Activated CD4-positive, CD25-positive, alpha-beta regulatory T cell (primary cell): ENCODE measurements around the gene S100A4.
"Not testable (repeated sequence)": the region's sequence is repeated elsewhere in the genome, so short reads cannot be mapped to it uniquely, and the experiment has no call there.

ENCODE experiments used
- DNase-seq, 4 experiments: peaks; one replicate each; lab custom pipeline; 2025; lab: John Stamatoyannopoulos, UW

S100A4 gene

GRCh38 chr1:153545067-153546055 is at the start of gene S100A4:
S100A4 (minus strand) TSS chr1:153545806; CDS start chr1:153544794, 1,012 bp downstream.
- DNase-seq: peak; percentile 58 to 76 (median 66)

- DNase-seq: no peak
These were observed 47.1 kb upstream of the S100A4 start for GRCh38 chr1:153592748-153593147.

- DNase-seq: no peak
These were observed 42.9 kb upstream of the S100A4 start for GRCh38 chr1:153588482-153588881.

GRCh38 chr1:153588033-153588432 is 42.4 kb upstream of the S100A4 start:
- not testable (repeated sequence) for DNase-seq

GRCh38 chr1:153587314-153587713 is 41.7 kb upstream of the S100A4 start:
- DNase-seq: no peak

GRCh38 chr1:153586347-153586746 is 40.7 kb upstream of the S100A4 start:
- DNase-seq: no peak

- DNase-seq: no peak
These were observed 39.4 kb upstream of the S100A4 start for GRCh38 chr1:153585006-153585405.

- DNase-seq: no peak
These were observed 38.4 kb upstream of the S100A4 start for GRCh38 chr1:153583976-153584375.

- not testable (repeated sequence) for DNase-seq
These were observed 37.9 kb upstream of the S100A4 start for GRCh38 chr1:153583514-153583913.

- DNase-seq: not testable (repeated sequence)
These were observed 37.2 kb upstream of the S100A4 start for GRCh38 chr1:153582836-153583235.

GRCh38 chr1:153578936-153579335 is 33.3 kb upstream of the S100A4 start:
- DNase-seq: no peak

GRCh38 chr1:153578490-153578889 is 32.9 kb upstream of the S100A4 start:
- no peak for DNase-seq

- no peak for DNase-seq
These were observed 32.0 kb upstream of the S100A4 start for GRCh38 chr1:153577624-153578051.

GRCh38 chr1:153577138-153577537 is 31.5 kb upstream of the S100A4 start:
- no peak for DNase-seq

- DNase-seq: not testable (repeated sequence)
These were observed 29.9 kb upstream of the S100A4 start for GRCh38 chr1:153575497-153575896.

GRCh38 chr1:153575081-153575491 is 29.5 kb upstream of the S100A4 start:
- not testable (repeated sequence) for DNase-seq

- no peak for DNase-seq
These were observed 27.7 kb upstream of the S100A4 start for GRCh38 chr1:153573351-153573750.

GRCh38 chr1:153572569-153573015 is 27.0 kb upstream of the S100A4 start:
- peak in 2 of 4 experiments; percentile 15 to 19 for DNase-seq

GRCh38 chr1:153571706-153572105 is 26.1 kb upstream of the S100A4 start:
- DNase-seq: no peak

- no peak for DNase-seq
These were observed 25.3 kb upstream of the S100A4 start for GRCh38 chr1:153570874-153571273.

GRCh38 chr1:153569465-153569864 is 23.9 kb upstream of the S100A4 start:
- DNase-seq: no peak

- DNase-seq: peak; percentile 47 to 66 (median 62)
These were observed 22.9 kb upstream of the S100A4 start for GRCh38 chr1:153568367-153569099.
